ENCODE data around the gene CPLANE2. TPM values are rescaled to one million over a fixed set of nuclear protein-coding genes. Genes with fewer than 3 reads are reported as not detected.
A peak's percentile ranks its signal among the peaks of the same experiment; 100 is the strongest.

Gene CPLANE2
- total and polyA plus RNA-seq, 2 of the 4 experiments (the other 2 are of a cell fraction), result 3.2 to 5.8 TPM

- TF ChIP-seq RCOR1 (IDR thresholded peaks at IDR 0.05; ENCODE audit: insufficient replicate concordance, low read length), result no peak
These were observed 50.2 kb downstream of the CPLANE2 start (continued) for GRCh38 chr1:16186655-16187235.

GRCh38 chr1:16184557-16185303 lies 52.3 kb downstream of the CPLANE2 start:
- BruUV-seq (replicated peaks), result no TSS peak
- intact Hi-C loops (cut with micrococcal nuclease), result loop anchor here (5.0 kb wide), 2 partner anchors 178 to 387 kb away; no protein-coding TSS in a partner anchor
- TF ChIP-seq SMC3 (IDR thresholded peaks at IDR 0.05; ENCODE audit: low read depth, low read length), result no peak
- TF ChIP-seq BHLHE40 (IDR thresholded peaks at IDR 0.05; ENCODE audit: low read depth, low read length), result no peak
- no peak for TF ChIP-seq FOS (IDR thresholded peaks at IDR 0.05; ENCODE audit: low read depth, low read length)
- no peak for TF ChIP-seq MAFK (IDR thresholded peaks at IDR 0.05; ENCODE audit: low read depth, low read length)
- TF ChIP-seq NFE2L2 (IDR thresholded peaks at IDR 0.05; ENCODE audit: low read depth, low read length), result no peak
- no peak for TF ChIP-seq CEBPB (IDR thresholded peaks at IDR 0.05; ENCODE audit: low read depth, low read length)
- TF ChIP-seq RAD21 (IDR thresholded peaks at IDR 0.05; ENCODE audit: low read length), result no peak
- TF ChIP-seq RFX5 (IDR thresholded peaks at IDR 0.05; ENCODE audit: low read depth, low read length), result no peak
- no peak for TF ChIP-seq USF2 (IDR thresholded peaks at IDR 0.05; ENCODE audit: low read depth, low read length)
- no peak for TF ChIP-seq MXI1 (IDR thresholded peaks at IDR 0.05; ENCODE audit: borderline replicate concordance, low read depth, low read length)
- no peak for TF ChIP-seq MAZ (IDR thresholded peaks at IDR 0.05; ENCODE audit: borderline replicate concordance, low read depth, low read length)
- TF ChIP-seq, protein P1, sequence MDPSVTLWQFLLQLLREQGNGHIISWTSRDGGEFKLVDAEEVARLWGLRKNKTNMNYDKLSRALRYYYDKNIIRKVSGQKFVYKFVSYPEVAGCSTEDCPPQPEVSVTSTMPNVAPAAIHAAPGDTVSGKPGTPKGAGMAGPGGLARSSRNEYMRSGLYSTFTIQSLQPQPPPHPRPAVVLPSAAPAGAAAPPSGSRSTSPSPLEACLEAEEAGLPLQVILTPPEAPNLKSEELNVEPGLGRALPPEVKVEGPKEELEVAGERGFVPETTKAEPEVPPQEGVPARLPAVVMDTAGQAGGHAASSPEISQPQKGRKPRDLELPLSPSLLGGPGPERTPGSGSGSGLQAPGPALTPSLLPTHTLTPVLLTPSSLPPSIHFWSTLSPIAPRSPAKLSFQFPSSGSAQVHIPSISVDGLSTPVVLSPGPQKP (IDR thresholded peaks at IDR 0.05; ENCODE audit: borderline replicate concordance, low read depth, low read length), result no peak
- no peak for TF ChIP-seq POLR2A (IDR thresholded peaks at IDR 0.05; ENCODE audit: low read depth, low read length)

More at GRCh38 chr1:16184557-16185303, 52.3 kb downstream of the CPLANE2 start:
- peaks cover 19% of the 10 kb centered on the region for H3K4me1 ChIP-seq (ENCODE audit: control insufficient read depth, insufficient read depth, low read length)
- peak overlapping the region; percentile 26 for H2AFZ ChIP-seq (replicated peaks; ENCODE audit: low read length, poor library complexity)
- 0 out of 2 replicates have a peak overlapping the region, but pooled peaks have one; percentile 18 for H4K91ac ChIP-seq (ENCODE audit: insufficient read depth, low read depth, low read length)
- WGBS, 2 experiments (ENCODE audit: extremely low coverage in 2 of 2, insufficient read length in 1 of 2), result 60% methylated on average over 1 of the region's 10 CpGs; no CpG with 5 or more reads in 1 of the 2 experiments
- H2BK5ac ChIP-seq (ENCODE audit: low read depth, low read length, poor library complexity, severe bottlenecking), result peak overlapping the region; percentile 5
- H2AK5ac ChIP-seq (ENCODE audit: low read depth, low read length), result peak overlapping the region; percentile 75
- H2BK120ac ChIP-seq (ENCODE audit: low read depth, low read length), result no peak overlapping the region; the same call in 1 of the 2 replicates
- no peak overlapping the region for H3K9ac ChIP-seq (ENCODE audit: low read depth, low read length)
- peak overlapping the region; percentile 49 for H3K4ac ChIP-seq (ENCODE audit: low read depth, low read length)
- no peak overlapping the region for H3K4me3 ChIP-seq (ENCODE audit: insufficient read depth, low read depth, low read length)
- H3K4me2 ChIP-seq (ENCODE audit: low read depth, low read length), result no peak overlapping the region
- no peak for DNase-seq
- no peaks in the 10 kb centered on the region for H4K20me1 ChIP-seq (ENCODE audit: insufficient read depth, low read length)
- ATAC-seq (ENCODE audit: low read depth), result no peak
- no peak overlapping the region for H3K18ac ChIP-seq (ENCODE audit: low read depth, low read length)
- H2BK15ac ChIP-seq (ENCODE audit: low read depth, low read length), result peak overlapping the region; percentile 11; the same call in 1 of the 3 replicates
- H2AK9ac ChIP-seq (replicated peaks; ENCODE audit: low read depth, low read length, poor library complexity), result peak overlapping the region; percentile 66
- no peak overlapping the region for H3K27ac ChIP-seq (ENCODE audit: insufficient read depth, low read length)
- H3K79me1 ChIP-seq (ENCODE audit: low read depth in 1 of 2, low read length in 2 of 2), result peaks cover 5 to 16% of the 10 kb centered on the region in 2 experiments; a peak in 3 of 4 replicates
- H3K9me3 ChIP-seq (ENCODE audit: control insufficient read depth, insufficient read depth, low read length), result no peaks in the 10 kb centered on the region
- dilution Hi-C loops (cut with HindIII; ENCODE audit: low sequenced_read_pairs, unreplicated experiment), result no loop called here
- no peaks in the 10 kb centered on the region for H3K36me3 ChIP-seq (ENCODE audit: control insufficient read depth, insufficient read depth, low read length)
- peak overlapping the region; percentile 46; the same call in 1 of the 2 replicates for H2BK20ac ChIP-seq (ENCODE audit: low read depth, low read length)
- no peak overlapping the region for H3K56ac ChIP-seq (ENCODE audit: extremely low read depth, insufficient read depth, low read length)
- POLR2A ChIA-PET (ENCODE audit: unreplicated experiment), result no interaction called here
- H3K23ac ChIP-seq (ENCODE audit: low read depth, low read length), result no peak overlapping the region
- 0 out of 4 replicates have a peak overlapping the region, but pooled peaks of 1 of the 2 experiments have one; percentile 24 for H4K8ac ChIP-seq (ENCODE audit: low read depth in 2 of 2, low read length in 2 of 2)
- H3K14ac ChIP-seq (replicated peaks; ENCODE audit: low read depth, low read length), result no peak overlapping the region
- peaks cover 5% of the 10 kb centered on the region for H3K9me1 ChIP-seq (ENCODE audit: insufficient read depth, low read length)
- H3K27me3 ChIP-seq (ENCODE audit: control insufficient read depth, insufficient read depth, low read length), result no peaks in the 10 kb centered on the region
- in situ Hi-C loops (cut with MboI; ENCODE audit: low sequenced_read_pairs), result loop anchor here (5.0 to 25.0 kb wide), 2 partner anchors 107 to 397 kb away; no protein-coding TSS in a partner anchor
- no peak overlapping the region for H4K5ac ChIP-seq (ENCODE audit: low read depth, low read length)
- CTCF ChIA-PET, result interaction anchor here (0.6 kb wide), 1 partner anchor 103 kb away, joined by 4 read pairs; no protein-coding TSS in a partner anchor

Measured in IMR-90 (cell line).